ENCODE measurements around the gene MBOAT1.
A peak's percentile ranks its signal among the peaks of the same experiment; 100 is the strongest.
"Not testable (repeated sequence)": the region's sequence is repeated elsewhere in the genome, so short reads cannot be mapped to it uniquely, and the experiment has no call there.

Gene MBOAT1

GRCh38 chr6:20212392-20213111, at the start of gene MBOAT1:
TSS of gene MBOAT1 (minus strand) at chr6:20212469. CDS start at chr6:20212234, 235 bp downstream.
- peak; percentile 29 for DNase-seq

- no peak for DNase-seq
These were observed 49.4 kb upstream of the MBOAT1 start for GRCh38 chr6:20261685-20262084.

- DNase-seq = no peak
These were observed 48.1 kb upstream of the MBOAT1 start for GRCh38 chr6:20260360-20260759.

GRCh38 chr6:20259316-20260049, 47.2 kb upstream of the MBOAT1 start:
- DNase-seq = no peak

- DNase-seq = no peak
These were observed 43.2 kb upstream of the MBOAT1 start for GRCh38 chr6:20255428-20255827.

GRCh38 chr6:20254295-20254694, 42.0 kb upstream of the MBOAT1 start:
- no peak for DNase-seq

GRCh38 chr6:20253021-20253420, 40.8 kb upstream of the MBOAT1 start:
- no peak for DNase-seq

GRCh38 chr6:20252311-20252710, 40.0 kb upstream of the MBOAT1 start:
- no peak for DNase-seq

- no peak for DNase-seq
These were observed 39.3 kb upstream of the MBOAT1 start for GRCh38 chr6:20251525-20251924.

- no peak for DNase-seq
These were observed 33.9 kb upstream of the MBOAT1 start for GRCh38 chr6:20246125-20246524.

GRCh38 chr6:20244807-20245681, 32.8 kb upstream of the MBOAT1 start:
- DNase-seq = not testable (repeated sequence)

- DNase-seq = no peak
These were observed 31.0 kb upstream of the MBOAT1 start for GRCh38 chr6:20243288-20243687.

- DNase-seq = no peak
These were observed 30.1 kb upstream of the MBOAT1 start for GRCh38 chr6:20242397-20242796.

GRCh38 chr6:20241102-20241501, 28.8 kb upstream of the MBOAT1 start:
- no peak for DNase-seq

GRCh38 chr6:20238688-20239587, 26.7 kb upstream of the MBOAT1 start:
- no peak for DNase-seq

- DNase-seq = no peak
These were observed 25.6 kb upstream of the MBOAT1 start for GRCh38 chr6:20237677-20238460.

- no peak for DNase-seq
These were observed 24.8 kb upstream of the MBOAT1 start for GRCh38 chr6:20236909-20237600.

- no peak for DNase-seq
These were observed 24.1 kb upstream of the MBOAT1 start for GRCh38 chr6:20236344-20236743.

- DNase-seq = no peak
These were observed 22.8 kb upstream of the MBOAT1 start for GRCh38 chr6:20235041-20235440.

- DNase-seq = no peak
These were observed 21.9 kb upstream of the MBOAT1 start for GRCh38 chr6:20234136-20234535.

Data from activated T-cell treated with anti-CD3 and anti-CD28 coated beads for 4 hours (primary cell).